Left lung (tissue), 10 donors: Measurements from ENCODE around the gene MKI67. TPM values are rescaled to one million over a fixed set of nuclear protein-coding genes. Genes with fewer than 3 reads are reported as not detected.

Experiments
- ATAC-seq: fragments of 200-7000 bp; cut with Tn5 transposase; one replicate; pipeline ENCODE4 v1.9.1; 2020; ENCODE audit warnings: moderate library complexity
- DNase-seq, 4 donors: peaks; one replicate each; pipeline ENCODE4 v3.0.0-alpha.2; 2013 to 2020
- H3K27ac ChIP-seq, 2 donors: fragments of 200-600 bp; sonication (generic) in 1 of 2; one replicate each; pipeline versions ENCODE4 v1.5.0 to v1.8.0; 2020 to 2021
- H3K27me3 ChIP-seq, 2 donors: fragments of 200-600 bp; sonication (generic) in 1 of 2; one replicate each; pipeline versions ENCODE4 v1.5.0 to v1.8.0; 2020 to 2021
- H3K36me3 ChIP-seq, 2 donors: fragments of 200-600 bp; sonication (generic) in 1 of 2; one replicate each; pipeline versions ENCODE4 v1.5.0 to v1.8.0; 2020 to 2021
- H3K4me1 ChIP-seq, 2 donors: fragments of 200-600 bp; one replicate each; pipeline ENCODE4 v1.8.0; 2021
- H3K4me3 ChIP-seq, 2 donors: fragments of 200-600 bp; sonication (generic) in 1 of 2; one replicate each; pipeline versions ENCODE4 v1.5.0 to v1.8.0; 2020 to 2021; ENCODE audit warnings: mild to moderate bottlenecking in 1 of 2
- H3K9me3 ChIP-seq, 2 donors: fragments of 200-600 bp; sonication (generic) in 1 of 2; one replicate each; pipeline versions ENCODE4 v1.5.0 to v1.8.0; 2020 to 2021
- intact Hi-C, 2 donors: fragments of 100-400 bp; cut with DNase I; formaldehyde crosslinking; loops; one replicate each; pipeline versions ENCODE4 v1.11.2 to v1.14.2; 2022
- polyA plus RNA-seq, 6 donors: library from polyadenylated mRNA; unstranded; fragments of 120-200 nt; gene quantifications; one replicate each; pipeline ENCODE4 v1.2.1, GENCODE V29; 2013; ENCODE audit not compliant: insufficient read length in 6 of 6
- total RNA-seq, 2 donors: library from RNA; stranded (reverse); fragmentation: NEBNext Ultra II Directional; extraction: Animal tissue kit (Norgen Biotek cat#: 25700); gene quantifications; one replicate each; pipeline ENCODE4 v1.2.1, GENCODE V29; 2021
- TF ChIP-seq, protein P1 (sequence below), 2 donors: fragments of 200-600 bp; sonication (generic) in 1 of 2; IDR thresholded peaks; one replicate each; pipeline versions ENCODE4 v1.5.0 to v1.8.0; 2021; ENCODE audit warnings: antibody characterized with exemption in 2 of 2
- donor health status: DM: no; HTN: yes; CAD: no.
- donor health status: DM: no; HTN: no; CAD: no.

Gene MKI67
- total and polyA plus RNA-seq, 8 donors = 6.9 to 109 (median 46.2) TPM

DNA sequence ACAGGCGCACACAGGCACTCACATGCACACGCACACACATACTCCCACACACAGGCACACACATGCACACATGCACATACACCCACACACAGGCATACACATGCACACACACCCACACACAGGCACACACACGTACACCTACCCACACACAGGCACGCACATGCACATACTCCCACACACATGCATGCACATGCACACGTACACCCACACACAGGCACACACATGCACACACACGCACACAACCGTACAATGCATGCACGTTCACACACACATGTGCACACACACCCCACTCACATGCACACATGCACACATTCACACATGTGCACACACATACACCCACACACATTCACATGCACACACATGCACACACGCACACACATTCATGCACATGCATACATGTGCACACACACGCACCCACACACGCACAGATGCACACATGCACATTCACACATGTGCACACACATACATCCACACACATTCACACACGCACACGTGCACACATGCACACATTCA is 59.3 kb downstream of the MKI67 start:
- Histone ChIP-seq H3K27ac (no peak overlapping the region), H3K36me3 (peaks cover 0 to 90% of the 10 kb centered on the region in 2 donors), H3K4me1 (peaks cover 12 to 59% of the 10 kb centered on the region in 2 donors), H3K4me3 (no peak overlapping the region), H3K27me3 (no peaks in the 10 kb centered on the region), H3K9me3 (no peaks in the 10 kb centered on the region)
- TF ChIP-seq, protein P1, sequence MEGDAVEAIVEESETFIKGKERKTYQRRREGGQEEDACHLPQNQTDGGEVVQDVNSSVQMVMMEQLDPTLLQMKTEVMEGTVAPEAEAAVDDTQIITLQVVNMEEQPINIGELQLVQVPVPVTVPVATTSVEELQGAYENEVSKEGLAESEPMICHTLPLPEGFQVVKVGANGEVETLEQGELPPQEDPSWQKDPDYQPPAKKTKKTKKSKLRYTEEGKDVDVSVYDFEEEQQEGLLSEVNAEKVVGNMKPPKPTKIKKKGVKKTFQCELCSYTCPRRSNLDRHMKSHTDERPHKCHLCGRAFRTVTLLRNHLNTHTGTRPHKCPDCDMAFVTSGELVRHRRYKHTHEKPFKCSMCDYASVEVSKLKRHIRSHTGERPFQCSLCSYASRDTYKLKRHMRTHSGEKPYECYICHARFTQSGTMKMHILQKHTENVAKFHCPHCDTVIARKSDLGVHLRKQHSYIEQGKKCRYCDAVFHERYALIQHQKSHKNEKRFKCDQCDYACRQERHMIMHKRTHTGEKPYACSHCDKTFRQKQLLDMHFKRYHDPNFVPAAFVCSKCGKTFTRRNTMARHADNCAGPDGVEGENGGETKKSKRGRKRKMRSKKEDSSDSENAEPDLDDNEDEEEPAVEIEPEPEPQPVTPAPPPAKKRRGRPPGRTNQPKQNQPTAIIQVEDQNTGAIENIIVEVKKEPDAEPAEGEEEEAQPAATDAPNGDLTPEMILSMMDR (IDR thresholded peaks at IDR 0.05) = no peak
- intact Hi-C loops = no loop called here
- ATAC-seq = no peak
- DNase-seq = no peak

- intact Hi-C loops = no loop called here
- TF ChIP-seq, protein P1 (IDR thresholded peaks at IDR 0.05) = no peak
- ATAC-seq (no peak), DNase-seq (no peak)
- peak overlapping the region in 1 of 2 donors; percentile 96 for H3K27ac ChIP-seq
- peaks cover 0 to 90% of the 10 kb centered on the region in 2 donors for H3K36me3 ChIP-seq
- H3K9me3 ChIP-seq = no peaks in the 10 kb centered on the region
- no peaks in the 10 kb centered on the region for H3K27me3 ChIP-seq
- peaks cover 12 to 69% of the 10 kb centered on the region in 2 donors for H3K4me1 ChIP-seq
- no peak overlapping the region for H3K4me3 ChIP-seq
These were observed 60.2 kb downstream of the MKI67 start for GRCh38 chr10:128065881-128066534.

DNA sequence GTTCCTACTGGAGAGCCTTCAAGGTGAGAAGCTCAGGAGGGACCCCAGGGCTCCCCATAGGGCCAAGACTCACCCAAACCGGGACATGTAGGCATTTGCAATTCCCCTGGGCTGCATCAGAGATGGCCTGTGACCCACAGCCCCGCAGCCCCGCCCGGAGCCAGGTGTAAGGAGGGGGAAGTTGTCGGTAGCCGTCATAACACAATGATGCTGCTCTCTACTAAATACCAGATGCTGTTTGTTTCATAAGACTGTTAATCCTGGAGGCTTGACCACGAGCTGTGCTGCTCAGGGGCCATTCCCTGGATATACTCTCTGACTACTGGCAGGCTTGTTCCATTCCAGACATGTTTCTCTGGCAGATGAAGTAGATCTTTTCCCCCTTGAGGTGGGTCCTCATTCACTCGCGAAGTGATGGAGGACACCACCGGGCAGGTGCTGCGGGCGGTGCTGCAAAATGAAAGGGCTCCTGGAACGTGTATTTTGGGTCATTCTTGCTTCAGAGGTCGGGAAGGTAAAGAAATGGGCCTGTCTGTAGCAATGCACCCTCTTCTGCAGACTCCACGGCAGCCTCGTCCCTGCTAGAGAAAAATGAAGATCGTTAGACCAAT is 61.1 kb downstream of the MKI67 start:
- H3K27ac ChIP-seq = peak overlapping the region; percentile 68 to 96
- ATAC-seq = peak; percentile 8

GRCh38 chr10:128064108-128064969 is 61.9 kb downstream of the MKI67 start:
- Histone ChIP-seq H3K27ac (peak overlapping the region; percentile 68 to 96), H3K9me3 (no peaks in the 10 kb centered on the region), H3K36me3 (peaks cover 0 to 89% of the 10 kb centered on the region in 2 donors), H3K27me3 (no peaks in the 10 kb centered on the region), H3K4me1 (peaks cover 12 to 82% of the 10 kb centered on the region in 2 donors), H3K4me3 (peak overlapping the region in 1 of 2 donors; percentile 26)
- intact Hi-C loops = no loop called here
- TF ChIP-seq, protein P1 (IDR thresholded peaks at IDR 0.05) = no peak
- DNase-seq = peak in 2 of 4 donors; percentile 84 to 87
- ATAC-seq = peak; percentile 58

More for the DNA sequence above, 61.1 kb downstream of the MKI67 start:
- TF ChIP-seq, protein P1 (IDR thresholded peaks at IDR 0.05) = no peak
- peaks cover 0 to 90% of the 10 kb centered on the region in 2 donors for H3K36me3 ChIP-seq
- H3K27me3 ChIP-seq = no peaks in the 10 kb centered on the region
- DNase-seq = peak in 1 of 4 donors; percentile 89
- no peaks in the 10 kb centered on the region for H3K9me3 ChIP-seq
- H3K4me3 ChIP-seq = peak overlapping the region in 1 of 2 donors; percentile 8
- intact Hi-C loops = no loop called here
- H3K4me1 ChIP-seq = peaks cover 12 to 78% of the 10 kb centered on the region in 2 donors
